Endothelial cell of umbilical vein (primary cell): ENCODE results near the gene SLC12A8. TPM values are rescaled to one million over a fixed set of nuclear protein-coding genes. Genes with fewer than 3 reads are reported as not detected.

Experiments used
- BruUV-seq: library from RNA; stranded (reverse); fragments of 400-500 nt; replicated peaks from 2 replicates; lab custom pipeline; 2021; lab: Mats Ljungman, UMichigan
- CTCF ChIA-PET: fragments of 300-600, 350-600 bp; sonication (Branson Sonifier 250); formaldehyde crosslinking; loops from one replicate; lab custom pipeline; 2021; ENCODE audit warnings: antibody characterized with exemption, inconsistent platforms; lab: Charles Lee
- POLR2A ChIA-PET: fragments of 300-600, 350-600 bp; sonication (Branson Sonifier 250); formaldehyde crosslinking; loops from one replicate; lab custom pipeline; 2021; ENCODE audit warnings: antibody characterized with exemption, inconsistent platforms; lab: Charles Lee
- DNase-seq: peaks from one replicate; pipeline ENCODE4 v3.0.0-alpha.2; 2011; ENCODE audit warnings: low read depth, low spot score
- FAIRE-seq: peaks from 2 replicates; lab custom pipeline; 2011; peaks lifted over from hg19 to GRCh38; lab: Jason Lieb, UNC
- H2AFZ ChIP-seq: 2 replicates; pipeline ENCODE4 v1.6.0; 2012; ENCODE audit warnings: low read depth, low read length, control low read depth, inconsistent platforms
- H3K27ac ChIP-seq: 2 replicates; pipeline ENCODE4 v1.5.1; 2011; ENCODE audit warnings: low read depth, mild to moderate bottlenecking, control low read depth, low read length, moderate library complexity; ENCODE audit not compliant: insufficient read depth
- H3K27me3 ChIP-seq, 2 experiments: 2 replicates each; pipeline versions ENCODE4 v1.6.0 to v1.6.1; 2011; ENCODE audit warnings: low read length in 2 of 2, mixed read lengths in 1 of 2; ENCODE audit not compliant: control insufficient read depth in 2 of 2, insufficient read depth in 2 of 2
- H3K36me3 ChIP-seq, 2 experiments: 2 replicates in 1 of 2; 3 replicates in 1 of 2; pipeline ENCODE4 v1.5.1; 2011; ENCODE audit warnings: low read length in 2 of 2, mild to moderate bottlenecking in 1 of 2, moderate library complexity in 1 of 2; ENCODE audit not compliant: control insufficient read depth in 2 of 2, insufficient read depth in 2 of 2; ENCODE audit errors: extremely low read depth in 1 of 2
- H3K4me1 ChIP-seq: 3 replicates; pipeline ENCODE4 v1.5.1; 2011; ENCODE audit warnings: mild to moderate bottlenecking, low read length; ENCODE audit not compliant: control insufficient read depth, insufficient read depth; ENCODE audit errors: extremely low read depth
- H3K4me2 ChIP-seq: 2 replicates; pipeline ENCODE4 v1.6.1; 2011; ENCODE audit warnings: low read length, control low read depth, mixed read lengths; ENCODE audit not compliant: insufficient read depth
- H3K4me3 ChIP-seq, 3 experiments: fragments of 200-600 bp in 1 of 3; sonication (generic), shearing (Covaris generic) in 1 of 3; replicated peaks in 1 of 3; 2 replicates each; pipeline ENCODE4 v1.5.1; 2011 to 2016; ENCODE audit warnings: control low read depth in 3 of 3, low read length in 3 of 3, mild to moderate bottlenecking in 2 of 3, inconsistent platforms in 1 of 3, low read depth in 1 of 3, moderate library complexity in 1 of 3; ENCODE audit not compliant: insufficient read depth in 1 of 3
- H3K79me2 ChIP-seq: 2 replicates; pipeline ENCODE4 v1.6.0; 2012; ENCODE audit warnings: low read length, inconsistent platforms; ENCODE audit not compliant: control insufficient read depth, insufficient read depth
- H3K9ac ChIP-seq: replicated peaks from 2 replicates; pipeline ENCODE3; 2011; ENCODE audit warnings: low read length, control low read depth; ENCODE audit not compliant: insufficient read depth; ENCODE audit errors: extremely low read depth
- H3K9me1 ChIP-seq: replicated peaks from 3 replicates; pipeline ENCODE4 v1.6.0; 2011; ENCODE audit warnings: mild to moderate bottlenecking, low read length; ENCODE audit not compliant: control insufficient read depth, insufficient read depth; ENCODE audit errors: extremely low read depth
- H3K9me3 ChIP-seq: replicated peaks from 2 replicates; pipeline ENCODE4 v1.5.1; 2012; ENCODE audit warnings: low read length, inconsistent platforms; ENCODE audit not compliant: control insufficient read depth, insufficient read depth
- H4K20me1 ChIP-seq: replicated peaks from 2 replicates; pipeline ENCODE3; 2011; ENCODE audit warnings: mild to moderate bottlenecking, low read length; ENCODE audit not compliant: control insufficient read depth, insufficient read depth; ENCODE audit errors: extremely low read depth
- CTCF ChIP-seq, 2 donors: IDR thresholded peaks; 1 replicate in 1 of 2; 2 replicates in 1 of 2; pipeline ENCODE4 v1.5.1; 2011; ENCODE audit warnings: low read length in 2 of 2, mild to moderate bottlenecking in 2 of 2, moderate library complexity in 2 of 2, control low read depth in 1 of 2, inconsistent platforms in 1 of 2, low read depth in 1 of 2; ENCODE audit not compliant: insufficient read depth in 1 of 2; ENCODE audit errors: extremely low read depth in 1 of 2
- GATA2 ChIP-seq: IDR thresholded peaks from 2 replicates; pipeline ENCODE4 v1.7.0; 2011; ENCODE audit warnings: low read depth, mild to moderate bottlenecking, moderate library complexity, mixed read lengths, low read length; ENCODE audit not compliant: insufficient read length, insufficient read depth
- MYC ChIP-seq: IDR thresholded peaks from one replicate; pipeline ENCODE4 v1.6.1; 2011; ENCODE audit warnings: mild to moderate bottlenecking, low read depth, low read length
- dilution Hi-C: fragments of 300-500 bp; cut with MboI; formaldehyde crosslinking; loops from one replicate; pipeline ENCODE4 v1.15.0; 2019; ENCODE audit warnings: low sequenced_read_pairs; ENCODE audit not compliant: extremely low pct_ligation_motif_present
- intact Hi-C: fragments of 100-400 bp; cut with micrococcal nuclease; formaldehyde crosslinking; loops from one replicate; pipeline ENCODE4 v1.10.0; 2022
- polyA plus RNA-seq, 4 experiments: library from polyadenylated mRNA; depleted of rRNA in 3 of 4; stranded (reverse) in 3 of 4; unstranded in 1 of 4; fragments of >200 nt; gene quantifications; 2 replicates each; pipeline versions ENCODE4 v1.2.1 to v1.2.3, GENCODE V29; 2011 to 2012; ENCODE audit warnings: missing spikeins in 1 of 4
- total RNA-seq: library from RNA; stranded (reverse); gene quantifications from 2 replicates; pipeline ENCODE4 v1.2.3, GENCODE V29; 2021
- TF ChIP-seq, protein P1 (sequence below): IDR thresholded peaks from 2 replicates; pipeline ENCODE4 v1.6.1; 2011; ENCODE audit not compliant: insufficient read depth, insufficient read length

Gene SLC12A8
- total and polyA plus RNA-seq, 2 donors (not counting 3 experiments of a cell fraction or from before 2014, with no cell fraction given), result 0.86 to 0.90 TPM

- Histone ChIP-seq H3K36me3 (no peaks in the 10 kb centered on the region), H3K4me2 (peak overlapping the region; percentile 97), H3K4me1 (peaks cover 51% of the 10 kb centered on the region), H3K27me3 (no peaks in the 10 kb centered on the region), H3K79me2 (peaks cover 50% of the 10 kb centered on the region), H3K27ac (peak overlapping the region; percentile 84), H3K9ac (peak overlapping the region; percentile 47), H4K20me1 (no peaks in the 10 kb centered on the region), H3K9me1 (no peaks in the 10 kb centered on the region), H2AFZ (no peak overlapping the region), H3K4me3 (peak overlapping the region in 1 of 3 experiments; percentile 85), H3K9me3 (no peaks in the 10 kb centered on the region)
- ChIA-PET POLR2A (interaction anchor here (1.4 kb wide), 1 partner anchor 10 kb away, joined by 4 read pairs; no protein-coding TSS in a partner anchor), CTCF (interaction anchor here (1.5 to 3.9 kb wide), 7 partner anchors 10 to 110 kb away, joined by 5 to 18 read pairs (median 9); no protein-coding TSS in a partner anchor)
- TF ChIP-seq, protein P1, sequence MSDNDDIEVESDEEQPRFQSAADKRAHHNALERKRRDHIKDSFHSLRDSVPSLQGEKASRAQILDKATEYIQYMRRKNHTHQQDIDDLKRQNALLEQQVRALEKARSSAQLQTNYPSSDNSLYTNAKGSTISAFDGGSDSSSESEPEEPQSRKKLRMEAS, result no peak
- TF ChIP-seq MYC (no peak), GATA2 (no peak), CTCF (IDR thresholded peaks at IDR 0.05; ENCODE audit: extremely low read depth in 1 of 2, insufficient read depth in 1 of 2, low read depth in 1 of 2, low read length in 2 of 2) (no peak)
- intact Hi-C loops (loop anchor here (5.0 to 10.0 kb wide), 3 partner anchors 41 to 384 kb away; no protein-coding TSS in a partner anchor), dilution Hi-C loops (no loop called here)
- no peak for DNase-seq
- no TSS peak for BruUV-seq
- peak; percentile 8 for FAIRE-seq
Measured at GRCh38 chr3:125053304-125053699, 159.2 kb downstream of the SLC12A8 start.
